Measurements from ENCODE around the gene GNL3L. TPM values are rescaled to one million over a fixed set of nuclear protein-coding genes. Genes with fewer than 3 reads are reported as not detected.
"Not testable (repeated sequence)": the region's sequence is repeated elsewhere in the genome, so short reads cannot be mapped to it uniquely, and the experiment has no call there.

The GNL3L gene
- total RNA-seq, 1 donor from 2014 or later, result 32.9 TPM

DNA sequence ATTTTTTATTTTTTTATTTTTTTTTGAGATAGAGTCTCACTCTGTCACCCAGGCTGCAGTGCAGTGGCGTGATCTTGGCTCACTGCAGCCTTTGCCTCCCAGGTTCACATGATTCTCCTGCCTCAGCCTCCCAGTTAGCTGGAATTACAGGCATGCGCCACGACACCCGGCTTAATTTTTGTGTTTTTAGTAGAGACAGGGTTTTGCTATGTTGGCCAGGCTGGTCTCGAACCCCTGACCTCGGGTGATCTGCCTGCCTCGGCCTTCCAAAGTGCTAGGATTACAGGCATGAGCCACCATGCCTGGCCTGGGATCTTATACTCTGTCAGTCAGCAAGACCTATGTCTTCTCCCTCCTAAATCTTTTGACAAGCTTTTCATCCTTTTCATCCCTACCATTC lies 25.0 kb downstream of the GNL3L start:
- DNase-seq (ENCODE audit: low spot score), result not testable (repeated sequence)

DNA sequence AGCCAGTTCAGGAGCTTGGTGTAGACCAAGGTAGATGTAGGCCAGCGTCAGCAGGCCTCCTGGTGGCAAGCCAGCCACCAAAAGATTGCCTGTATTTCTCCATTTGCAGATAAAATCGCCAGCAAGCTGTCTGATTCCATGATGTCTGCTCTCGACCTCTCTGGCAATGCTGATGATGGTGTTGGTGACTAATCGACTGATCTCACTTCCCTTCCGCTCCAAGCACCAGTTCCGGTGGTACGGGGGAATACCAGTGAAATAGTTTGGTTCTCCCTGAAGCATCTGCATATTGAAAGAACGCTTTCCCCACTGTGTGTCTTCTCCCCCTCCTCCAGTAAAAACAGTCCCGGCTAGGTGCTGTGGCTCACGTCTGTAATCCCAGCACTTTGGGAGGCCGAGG lies 30.4 kb downstream of the GNL3L start:
- DNase-seq (ENCODE audit: low spot score), result peak; percentile 5

DNA sequence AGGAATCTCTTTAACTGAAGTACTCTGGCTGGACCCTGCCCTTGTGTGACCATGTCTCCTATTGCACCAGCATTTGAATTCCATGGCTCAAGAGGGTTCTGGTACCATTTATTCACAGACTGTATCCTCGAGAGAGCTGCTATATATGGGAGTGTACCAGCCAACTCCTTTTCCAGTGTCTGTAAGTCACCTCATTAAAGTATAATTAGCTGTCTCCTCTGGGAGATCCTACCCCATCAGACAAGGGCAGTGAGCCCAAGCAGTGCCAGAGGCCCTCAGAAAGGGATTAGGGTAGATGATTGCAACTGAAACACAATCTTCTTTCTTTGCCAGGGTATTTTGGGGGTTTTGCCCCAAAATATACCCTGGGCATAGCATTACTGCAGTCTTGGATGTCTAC lies 31.6 kb downstream of the GNL3L start:
- no peak for DNase-seq (ENCODE audit: low spot score)

DNA sequence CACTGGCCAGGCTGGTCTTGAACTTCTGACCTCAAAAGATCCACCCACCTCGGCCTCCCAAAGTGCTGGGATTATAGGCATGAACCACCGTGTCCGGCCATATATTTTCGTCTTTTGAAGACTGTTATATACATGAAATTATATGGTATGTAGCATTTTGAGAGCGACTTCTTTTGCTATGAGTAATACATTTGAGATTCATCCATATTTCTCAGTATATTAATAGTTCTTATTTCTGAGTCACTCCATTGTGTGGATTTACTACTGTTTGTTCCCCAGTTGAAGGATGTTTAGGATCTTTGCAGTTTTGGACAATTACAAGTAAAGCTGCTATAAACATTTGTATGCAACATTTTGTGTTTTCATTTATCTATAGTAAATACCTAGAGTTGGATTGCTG lies 34.9 kb downstream of the GNL3L start:
- DNase-seq (ENCODE audit: low spot score), result no peak

DNA sequence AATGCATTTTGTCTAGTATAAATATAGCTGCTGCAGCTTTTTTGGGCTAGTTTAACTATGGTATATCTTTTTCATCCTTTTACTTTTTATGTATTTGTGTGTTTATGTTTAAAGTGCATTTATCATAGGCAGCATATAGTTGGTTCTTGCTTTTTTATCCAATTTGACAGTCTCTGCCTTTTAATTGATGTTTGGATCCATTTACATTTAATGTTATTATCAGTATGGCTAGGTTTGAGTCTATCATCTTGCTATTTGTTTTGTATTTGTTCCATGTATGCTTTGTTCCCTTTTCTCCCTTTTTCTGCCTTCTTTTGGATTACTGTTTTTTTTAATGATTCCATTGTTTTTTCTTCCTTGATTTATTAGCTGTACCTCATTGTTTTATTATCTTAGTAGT lies 40.3 kb downstream of the GNL3L start:
- DNase-seq (ENCODE audit: low spot score), result no peak

DNA sequence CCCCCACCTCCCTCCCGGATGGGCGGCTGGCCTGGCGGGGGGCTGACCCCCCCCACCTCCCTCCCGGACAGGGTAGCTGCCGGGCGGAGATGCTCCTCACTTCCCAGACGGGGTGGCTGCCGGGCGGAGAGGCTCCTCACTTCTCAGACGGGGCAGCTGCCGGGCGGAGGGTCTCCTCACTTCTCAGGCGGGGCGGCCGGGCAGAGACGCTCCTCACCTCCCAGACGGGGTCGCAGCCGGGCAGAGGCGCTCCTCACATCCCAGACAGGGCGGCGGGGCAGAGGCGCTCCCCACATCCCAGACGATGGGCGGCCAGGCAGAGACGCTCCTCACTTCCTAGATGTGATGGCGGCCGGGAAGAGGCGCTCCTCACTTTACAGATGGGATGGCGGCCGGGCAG lies 42.6 kb downstream of the GNL3L start:
- DNase-seq (ENCODE audit: low spot score), result not testable (repeated sequence)

DNA sequence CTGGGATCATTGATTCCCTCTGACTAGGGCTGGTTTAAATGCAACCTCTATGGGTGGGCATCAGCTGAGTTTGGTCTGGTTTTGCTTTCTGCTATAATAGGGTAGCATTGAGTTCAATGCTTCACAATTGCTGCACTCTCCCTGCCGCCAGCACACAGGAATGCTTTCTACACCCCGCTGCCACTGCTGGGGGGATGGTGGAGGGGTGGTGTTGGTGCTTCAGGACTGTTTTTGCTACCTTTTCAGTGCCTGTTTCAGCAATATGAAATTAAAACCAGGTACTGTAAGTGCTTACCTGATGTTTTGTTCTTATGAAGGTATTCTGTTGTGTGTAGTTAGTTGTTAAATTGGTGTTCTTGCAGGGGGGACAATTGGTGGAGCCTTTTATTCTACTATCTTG lies 67.7 kb downstream of the GNL3L start:
- no peak for DNase-seq (ENCODE audit: low spot score)

DNA sequence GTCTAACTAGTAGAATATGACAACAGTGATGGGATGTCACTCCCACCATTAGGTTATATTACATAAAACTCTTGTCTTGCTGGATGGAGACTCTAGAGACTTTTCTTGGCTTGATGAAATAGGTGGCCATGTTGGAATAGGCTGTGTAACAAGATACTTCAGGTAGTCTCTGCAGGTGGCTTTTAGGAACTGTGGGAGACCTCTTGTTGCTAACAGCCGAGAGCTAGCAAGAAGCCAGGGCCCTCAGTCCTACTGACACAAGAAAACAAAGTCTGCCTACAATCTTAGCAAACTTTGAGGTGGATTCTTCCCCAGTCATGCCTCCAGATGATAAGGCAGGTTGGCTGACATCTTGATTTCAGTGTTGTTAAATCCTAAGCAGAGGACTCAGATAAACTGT lies 72.5 kb downstream of the GNL3L start:
- no peak for DNase-seq (ENCODE audit: low spot score)

Other genes with a start within 250 kb of the GNL3L start
- 6.2 TPM for gene WNK3, start 172.2 kb upstream of the GNL3L start, total RNA-seq
- 34.3 TPM for gene TSR2, start 89.8 kb upstream of the GNL3L start, total RNA-seq
- gene FGD1, start 34.0 kb upstream of the GNL3L start, total RNA-seq, result 5.4 TPM